ENCODE data around the gene ASB18. TPM values are rescaled to one million over a fixed set of nuclear protein-coding genes. Genes with fewer than 3 reads are reported as not detected.

ASB18 gene
- total RNA-seq, 1 donor from 2014 or later, result 44.4 TPM

- no peak for DNase-seq (ENCODE audit: low spot score)
- intact Hi-C loops (cut with DNase I), result no loop called here
Measured at GRCh38 chr2:236157815-236158498, 106.2 kb downstream of the ASB18 start.

- intact Hi-C loops (cut with DNase I), result no loop called here
Measured at GRCh38 chr2:236157366-236157765, 106.8 kb downstream of the ASB18 start.

GRCh38 chr2:236156860-236157194 lies 107.4 kb downstream of the ASB18 start:
- DNase-seq (ENCODE audit: low spot score), result no peak
- intact Hi-C loops (cut with DNase I), result no loop called here

More at GRCh38 chr2:236157366-236157765, 106.8 kb downstream of the ASB18 start:
- DNase-seq (ENCODE audit: low spot score), result no peak

GRCh38 chr2:236156095-236156859 lies 107.9 kb downstream of the ASB18 start:
- no peak for DNase-seq (ENCODE audit: low spot score)
- intact Hi-C loops (cut with DNase I), result no loop called here

GRCh38 chr2:236155406-236155805 lies 108.8 kb downstream of the ASB18 start:
- no peak for DNase-seq (ENCODE audit: low spot score)

GRCh38 chr2:236146436-236146835 lies 117.8 kb downstream of the ASB18 start:
- intact Hi-C loops (cut with DNase I), result no loop called here
- no peak for DNase-seq (ENCODE audit: low spot score)

More at GRCh38 chr2:236155406-236155805, 108.8 kb downstream of the ASB18 start:
- intact Hi-C loops (cut with DNase I), result no loop called here

GRCh38 chr2:236143811-236144210 lies 120.4 kb downstream of the ASB18 start:
- no peak for DNase-seq (ENCODE audit: low spot score)
- intact Hi-C loops (cut with DNase I), result no loop called here

Other genes starting within 250 kb of the ASB18 start
- not detected for gene GBX2, start 96.0 kb downstream of the ASB18 start, total RNA-seq

Measured in cardiac septum (tissue), 1 donor.